Osteocyte (in vitro differentiated cells): Measurements from ENCODE around the gene EWSR1. TPM values are rescaled to one million over a fixed set of nuclear protein-coding genes. Genes with fewer than 3 reads are reported as not detected.

Experiments used
- DNase-seq: peaks from one replicate; pipeline ENCODE4 v3.0.0; 2021; ENCODE audit warnings: mixed read lengths; ENCODE audit not compliant: unreplicated experiment; ENCODE audit errors: extremely low spot score
- H3K27ac Mint-ChIP-seq: one replicate; pipeline ENCODE4 v1.8.0; 2021; ENCODE audit warnings: mild to moderate bottlenecking, mixed read lengths; ENCODE audit not compliant: unreplicated experiment
- H3K27me3 Mint-ChIP-seq: one replicate; pipeline ENCODE4 v1.8.0; 2021; ENCODE audit warnings: mixed read lengths; ENCODE audit not compliant: unreplicated experiment
- H3K36me3 Mint-ChIP-seq: one replicate; pipeline ENCODE4 v1.8.0; 2021; ENCODE audit warnings: mixed read lengths; ENCODE audit not compliant: unreplicated experiment
- H3K4me1 Mint-ChIP-seq: one replicate; pipeline ENCODE4 v1.8.0; 2021; ENCODE audit warnings: mixed read lengths; ENCODE audit not compliant: unreplicated experiment
- H3K4me3 Mint-ChIP-seq: one replicate; pipeline ENCODE4 v1.8.0; 2021; ENCODE audit warnings: mild to moderate bottlenecking, moderate library complexity, mixed read lengths; ENCODE audit not compliant: unreplicated experiment
- H3K9me3 Mint-ChIP-seq: one replicate; pipeline ENCODE4 v1.8.0; 2021; ENCODE audit warnings: mixed read lengths; ENCODE audit not compliant: unreplicated experiment
- total RNA-seq: library from RNA; stranded (reverse); gene quantifications from 2 replicates; pipeline ENCODE4 v1.2.1, GENCODE V29; 2021
- TF ChIP-seq, protein P1 (sequence below): fragments of 200-600 bp; sonication (generic); IDR thresholded peaks from 2 replicates; pipeline ENCODE4 v1.5.0; 2021; ENCODE audit warnings: antibody characterized with exemption, mild to moderate bottlenecking, moderate library complexity

EWSR1 gene
- total RNA-seq, 1 donor from 2014 or later = 228 TPM

- H3K27me3 Mint-ChIP-seq = no peaks in the 10 kb centered on the region
- H3K27ac Mint-ChIP-seq = no peak overlapping the region
- TF ChIP-seq, protein P1, sequence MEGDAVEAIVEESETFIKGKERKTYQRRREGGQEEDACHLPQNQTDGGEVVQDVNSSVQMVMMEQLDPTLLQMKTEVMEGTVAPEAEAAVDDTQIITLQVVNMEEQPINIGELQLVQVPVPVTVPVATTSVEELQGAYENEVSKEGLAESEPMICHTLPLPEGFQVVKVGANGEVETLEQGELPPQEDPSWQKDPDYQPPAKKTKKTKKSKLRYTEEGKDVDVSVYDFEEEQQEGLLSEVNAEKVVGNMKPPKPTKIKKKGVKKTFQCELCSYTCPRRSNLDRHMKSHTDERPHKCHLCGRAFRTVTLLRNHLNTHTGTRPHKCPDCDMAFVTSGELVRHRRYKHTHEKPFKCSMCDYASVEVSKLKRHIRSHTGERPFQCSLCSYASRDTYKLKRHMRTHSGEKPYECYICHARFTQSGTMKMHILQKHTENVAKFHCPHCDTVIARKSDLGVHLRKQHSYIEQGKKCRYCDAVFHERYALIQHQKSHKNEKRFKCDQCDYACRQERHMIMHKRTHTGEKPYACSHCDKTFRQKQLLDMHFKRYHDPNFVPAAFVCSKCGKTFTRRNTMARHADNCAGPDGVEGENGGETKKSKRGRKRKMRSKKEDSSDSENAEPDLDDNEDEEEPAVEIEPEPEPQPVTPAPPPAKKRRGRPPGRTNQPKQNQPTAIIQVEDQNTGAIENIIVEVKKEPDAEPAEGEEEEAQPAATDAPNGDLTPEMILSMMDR = no peak
- H3K4me1 Mint-ChIP-seq = peaks cover 7% of the 10 kb centered on the region
- no peak for DNase-seq
- H3K36me3 Mint-ChIP-seq = peaks cover 11% of the 10 kb centered on the region
- no peaks in the 10 kb centered on the region for H3K9me3 Mint-ChIP-seq
- H3K4me3 Mint-ChIP-seq = no peak overlapping the region
Measured at GRCh38 chr22:29331213-29331612, 63.1 kb downstream of the EWSR1 start.

DNA sequence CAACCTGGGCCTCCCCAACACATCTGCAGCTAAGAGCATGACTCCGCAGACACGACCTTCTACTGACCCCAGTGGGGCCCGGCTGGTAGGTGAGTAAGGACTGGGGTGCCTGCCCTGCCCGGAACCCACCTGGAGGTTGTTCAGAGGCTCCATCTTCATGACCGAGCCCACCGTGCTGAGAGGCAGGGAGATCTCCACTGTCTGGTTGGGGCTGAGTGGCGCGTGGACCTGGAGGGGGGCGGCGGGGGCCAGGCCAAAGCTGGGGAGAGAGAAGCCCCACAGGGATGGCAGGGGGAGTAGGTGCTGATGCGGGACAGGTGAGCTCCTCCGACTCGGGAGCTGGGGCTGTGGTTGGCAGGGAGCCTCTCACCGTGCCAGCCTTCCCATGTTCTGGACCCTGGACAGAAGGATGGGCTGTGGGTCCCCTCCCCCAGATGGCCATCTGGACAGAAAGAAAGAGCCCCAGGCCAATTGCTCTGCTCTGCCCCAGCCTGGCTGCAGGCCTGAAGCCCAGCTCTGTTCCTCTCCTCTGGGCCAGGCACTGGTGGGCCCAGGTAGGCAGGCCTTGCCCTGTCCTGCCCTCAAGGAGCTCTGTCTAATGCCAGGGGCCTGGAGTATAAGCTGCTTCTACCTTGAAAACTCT, 63.7 kb downstream of the EWSR1 start:
- Mint-ChIP-seq H3K4me1 (peaks cover 7% of the 10 kb centered on the region), H3K27me3 (no peaks in the 10 kb centered on the region), H3K9me3 (no peaks in the 10 kb centered on the region), H3K27ac (no peak overlapping the region), H3K36me3 (peaks cover 13% of the 10 kb centered on the region), H3K4me3 (no peak overlapping the region)
- TF ChIP-seq, protein P1 = no peak
- DNase-seq = no peak

DNA sequence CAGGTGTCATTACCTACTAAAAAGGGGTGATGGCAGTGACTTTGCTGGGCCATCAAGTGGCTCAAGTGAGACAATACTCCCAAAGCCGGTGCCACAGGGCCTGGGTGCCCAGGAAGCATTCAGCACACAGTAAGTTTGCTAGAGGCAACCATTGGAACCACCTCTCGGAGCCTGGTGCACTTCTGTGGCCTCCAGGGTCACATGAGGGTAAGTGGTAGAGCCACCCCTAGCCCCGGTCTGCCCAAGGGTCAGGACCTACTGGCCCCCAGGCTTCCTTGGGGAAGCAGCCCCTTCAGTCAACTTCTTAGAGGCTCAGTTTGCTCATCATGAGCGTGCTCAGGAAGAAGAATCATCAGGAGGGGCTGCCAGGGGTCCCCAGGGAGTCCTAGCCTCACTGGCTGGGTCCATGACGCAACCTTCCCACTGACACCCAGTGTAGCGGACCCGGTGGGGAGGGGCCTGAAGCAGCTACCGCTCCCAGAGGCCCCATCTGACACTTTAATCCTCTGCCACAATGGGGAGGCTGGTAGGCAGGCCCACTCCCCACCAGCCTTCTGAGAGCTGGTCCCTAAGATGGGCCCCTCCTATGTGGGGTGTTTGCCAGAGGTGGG, 64.9 kb downstream of the EWSR1 start:
- DNase-seq = no peak
- no peak overlapping the region for H3K27ac Mint-ChIP-seq
- peaks cover 7% of the 10 kb centered on the region for H3K4me1 Mint-ChIP-seq
- peaks cover 15% of the 10 kb centered on the region for H3K36me3 Mint-ChIP-seq
- TF ChIP-seq, protein P1 = no peak
- no peak overlapping the region for H3K4me3 Mint-ChIP-seq
- H3K9me3 Mint-ChIP-seq = no peaks in the 10 kb centered on the region
- H3K27me3 Mint-ChIP-seq = no peaks in the 10 kb centered on the region

DNA sequence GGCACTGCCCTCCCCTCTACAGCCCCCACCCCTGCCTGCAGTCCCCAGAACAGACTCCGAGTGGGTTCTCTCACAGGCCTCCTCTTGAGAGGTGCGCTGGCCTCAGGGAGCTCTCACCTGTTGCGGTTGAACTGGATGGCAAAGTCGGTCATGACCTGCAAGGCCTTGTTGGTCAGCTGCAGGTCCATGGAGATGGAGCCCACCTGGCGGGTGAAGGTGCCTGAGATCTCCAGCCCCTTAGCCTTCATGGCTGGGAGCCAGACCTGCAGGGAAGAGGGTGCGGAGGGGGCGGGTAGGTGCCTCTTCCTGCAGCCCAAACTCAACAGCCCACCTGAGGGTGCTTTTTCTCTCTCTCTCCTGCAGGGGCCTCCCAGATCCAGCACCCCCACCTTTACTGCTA, 66.1 kb downstream of the EWSR1 start:
- H3K4me1 Mint-ChIP-seq = peaks cover 7% of the 10 kb centered on the region
- no peaks in the 10 kb centered on the region for H3K9me3 Mint-ChIP-seq
- H3K27ac Mint-ChIP-seq = no peak overlapping the region
- no peak for DNase-seq
- no peaks in the 10 kb centered on the region for H3K27me3 Mint-ChIP-seq
- H3K36me3 Mint-ChIP-seq = peaks cover 26% of the 10 kb centered on the region
- H3K4me3 Mint-ChIP-seq = no peak overlapping the region
- TF ChIP-seq, protein P1 = no peak

GRCh38 chr22:29334696-29335344, 66.8 kb downstream of the EWSR1 start:
- peaks cover 7% of the 10 kb centered on the region for H3K4me1 Mint-ChIP-seq

More at GRCh38 chr22:29334696-29335344, 66.8 kb downstream of the EWSR1 start:
- H3K27me3 Mint-ChIP-seq = no peaks in the 10 kb centered on the region
- H3K36me3 Mint-ChIP-seq = peaks cover 29% of the 10 kb centered on the region
- H3K9me3 Mint-ChIP-seq = no peaks in the 10 kb centered on the region
- H3K4me3 Mint-ChIP-seq = no peak overlapping the region
- DNase-seq = no peak
- TF ChIP-seq, protein P1 = no peak
- H3K27ac Mint-ChIP-seq = no peak overlapping the region
